ENCODE results near the gene TWIST2.

- TF ChIP-seq EZH2 (IDR thresholded peaks at IDR 0.05) (no peak), POLR2AphosphoS5 (IDR thresholded peaks at IDR 0.05; ENCODE audit: borderline replicate concordance, low read depth, low read length) (no peak), FOXP2 (optimal IDR thresholded peaks at IDR 0.05; ENCODE audit: control extremely low read depth, extremely low read length, insufficient read depth) (no peak)
Observed at GRCh38 chr2:238855891-238856580, 8.2 kb downstream of the TWIST2 start.
